Bronchial epithelial cell (primary cell): Measurements from ENCODE around the gene FBN3. TPM values are rescaled to one million over a fixed set of nuclear protein-coding genes. Genes with fewer than 3 reads are reported as not detected.

Experiments
- DNase-seq: peaks from one replicate; pipeline ENCODE4 v3.0.0-alpha.2; 2010; ENCODE audit warnings: low read depth
- FAIRE-seq: peaks from 2 replicates; lab custom pipeline; 2011; peaks lifted over from hg19 to GRCh38; lab: Jason Lieb, UNC
- H3K27me3 ChIP-seq: 2 replicates; pipeline ENCODE4 v1.5.1; 2011; ENCODE audit warnings: low read length; ENCODE audit not compliant: control insufficient read depth, insufficient read depth
- H3K36me3 ChIP-seq: 2 replicates; pipeline ENCODE4 v1.5.1; 2011; ENCODE audit warnings: low read length; ENCODE audit not compliant: control insufficient read depth, insufficient read depth
- H3K4me3 ChIP-seq: 2 replicates; pipeline ENCODE4 v1.5.1; 2011; ENCODE audit warnings: mild to moderate bottlenecking, low read depth, low read length, control low read depth
- total RNA-seq: library from RNA; depleted of rRNA; stranded (reverse); fragments of >200 nt; gene quantifications from 2 replicates; pipeline ENCODE4 v1.2.1, GENCODE V29; 2014
- TF ChIP-seq, protein P1 (sequence below): IDR thresholded peaks from 2 replicates; pipeline ENCODE4 v1.5.1; 2011; ENCODE audit warnings: mild to moderate bottlenecking, moderate library complexity, low read length, control low read depth, inconsistent platforms; ENCODE audit not compliant: insufficient read depth, severe bottlenecking

Gene FBN3
- not detected in 2 replicates for total RNA-seq

DNA sequence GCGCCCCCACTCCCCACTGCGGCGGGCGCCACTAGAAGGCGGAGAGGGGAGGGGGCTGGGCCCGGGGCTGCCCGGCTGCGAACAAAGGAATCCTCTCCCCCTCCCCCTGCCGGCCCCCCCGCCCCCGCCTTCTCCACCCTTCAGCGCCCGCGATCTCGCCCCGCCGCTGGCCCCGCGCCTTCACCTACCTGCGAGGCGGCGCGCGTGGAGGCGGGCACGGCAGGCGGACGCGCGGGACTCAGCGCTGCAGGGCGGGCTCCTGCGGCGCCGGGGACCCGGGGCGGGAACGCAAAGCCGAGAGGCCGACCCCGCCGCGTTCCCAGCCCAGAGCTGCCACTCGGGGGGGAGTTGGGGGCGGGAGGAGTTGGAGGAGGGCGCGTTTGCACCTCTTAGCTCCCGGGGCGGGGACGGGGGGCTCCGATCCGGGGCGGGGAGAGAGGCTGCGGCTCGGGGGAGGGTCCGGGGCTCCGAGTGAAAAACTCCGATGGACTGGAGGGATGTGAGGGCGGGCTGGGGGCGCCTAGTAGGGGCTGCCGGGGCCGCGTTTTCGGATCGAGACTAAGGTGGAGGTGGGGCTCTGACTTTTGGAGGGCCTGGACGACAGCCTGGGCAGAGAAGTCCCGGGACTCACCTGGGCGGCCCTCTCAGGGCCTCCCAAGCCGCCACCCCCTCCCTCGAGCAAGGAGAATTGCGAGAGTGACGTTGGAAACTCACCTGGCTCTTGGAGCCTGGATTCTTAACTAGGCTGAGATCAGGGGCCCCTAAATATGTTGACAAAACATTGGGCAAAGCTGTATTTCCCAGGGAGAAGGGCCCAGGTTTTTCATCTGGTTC, at the start of gene FBN3:
FBN3 (minus strand) TSS at position 332 of the 834 bp plus-strand sequence. CDS start 2,112 bp downstream, outside the sequence.
- no peak within 1 kb of the TSS for H3K4me3 ChIP-seq
- no peaks in the 10 kb centered on the region for H3K36me3 ChIP-seq
- FAIRE-seq: no peak
- TF ChIP-seq, protein P1, sequence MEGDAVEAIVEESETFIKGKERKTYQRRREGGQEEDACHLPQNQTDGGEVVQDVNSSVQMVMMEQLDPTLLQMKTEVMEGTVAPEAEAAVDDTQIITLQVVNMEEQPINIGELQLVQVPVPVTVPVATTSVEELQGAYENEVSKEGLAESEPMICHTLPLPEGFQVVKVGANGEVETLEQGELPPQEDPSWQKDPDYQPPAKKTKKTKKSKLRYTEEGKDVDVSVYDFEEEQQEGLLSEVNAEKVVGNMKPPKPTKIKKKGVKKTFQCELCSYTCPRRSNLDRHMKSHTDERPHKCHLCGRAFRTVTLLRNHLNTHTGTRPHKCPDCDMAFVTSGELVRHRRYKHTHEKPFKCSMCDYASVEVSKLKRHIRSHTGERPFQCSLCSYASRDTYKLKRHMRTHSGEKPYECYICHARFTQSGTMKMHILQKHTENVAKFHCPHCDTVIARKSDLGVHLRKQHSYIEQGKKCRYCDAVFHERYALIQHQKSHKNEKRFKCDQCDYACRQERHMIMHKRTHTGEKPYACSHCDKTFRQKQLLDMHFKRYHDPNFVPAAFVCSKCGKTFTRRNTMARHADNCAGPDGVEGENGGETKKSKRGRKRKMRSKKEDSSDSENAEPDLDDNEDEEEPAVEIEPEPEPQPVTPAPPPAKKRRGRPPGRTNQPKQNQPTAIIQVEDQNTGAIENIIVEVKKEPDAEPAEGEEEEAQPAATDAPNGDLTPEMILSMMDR: no peak
- DNase-seq: no peak
- H3K27me3 ChIP-seq: peaks cover 8% of the 10 kb centered on the region

- Histone ChIP-seq H3K4me3 (no peak overlapping the region), H3K27me3 (no peaks in the 10 kb centered on the region), H3K36me3 (no peaks in the 10 kb centered on the region)
- no peak for FAIRE-seq
- TF ChIP-seq, protein P1: no peak
- no peak for DNase-seq
Observed at GRCh38 chr19:8196271-8196927, 47.0 kb upstream of the FBN3 start.

GRCh38 chr19:8194528-8195267, 45.3 kb upstream of the FBN3 start:
- no peak for FAIRE-seq
- Histone ChIP-seq H3K4me3 (no peak overlapping the region), H3K36me3 (no peaks in the 10 kb centered on the region), H3K27me3 (no peaks in the 10 kb centered on the region)
- TF ChIP-seq, protein P1: no peak
- DNase-seq: no peak

DNA sequence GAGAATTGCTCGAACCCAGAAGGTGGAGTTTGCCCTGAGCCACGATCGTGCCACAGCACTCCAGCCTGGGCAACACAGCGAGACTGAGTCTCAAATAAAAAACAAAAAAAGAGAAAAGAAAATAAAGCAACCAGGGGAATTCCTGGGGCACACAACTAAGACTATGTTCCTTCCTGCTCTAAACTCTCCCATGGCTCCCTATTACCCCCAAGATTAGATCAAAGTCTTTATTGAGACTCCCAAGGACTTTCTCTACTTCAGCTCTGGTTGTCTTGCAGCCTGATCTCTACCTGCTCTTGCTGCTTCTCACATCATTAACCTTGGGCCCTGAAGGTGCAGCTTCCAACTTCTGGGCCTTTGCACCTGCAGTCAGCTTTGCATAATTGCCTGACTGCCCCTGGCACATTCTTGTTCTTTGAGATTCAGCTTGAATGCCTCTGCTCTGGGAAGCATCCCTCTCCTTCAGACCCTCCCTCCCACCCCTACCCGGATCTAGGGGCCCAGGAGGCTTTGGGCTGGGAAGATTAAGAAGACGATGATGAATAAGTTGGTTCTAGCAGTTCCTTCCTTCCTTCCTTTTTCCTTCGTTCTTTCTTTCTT, 42.9 kb upstream of the FBN3 start:
- FAIRE-seq (no peak), DNase-seq (no peak)
- Histone ChIP-seq H3K4me3 (no peak overlapping the region), H3K36me3 (no peaks in the 10 kb centered on the region), H3K27me3 (no peaks in the 10 kb centered on the region)
- TF ChIP-seq, protein P1: no peak

DNA sequence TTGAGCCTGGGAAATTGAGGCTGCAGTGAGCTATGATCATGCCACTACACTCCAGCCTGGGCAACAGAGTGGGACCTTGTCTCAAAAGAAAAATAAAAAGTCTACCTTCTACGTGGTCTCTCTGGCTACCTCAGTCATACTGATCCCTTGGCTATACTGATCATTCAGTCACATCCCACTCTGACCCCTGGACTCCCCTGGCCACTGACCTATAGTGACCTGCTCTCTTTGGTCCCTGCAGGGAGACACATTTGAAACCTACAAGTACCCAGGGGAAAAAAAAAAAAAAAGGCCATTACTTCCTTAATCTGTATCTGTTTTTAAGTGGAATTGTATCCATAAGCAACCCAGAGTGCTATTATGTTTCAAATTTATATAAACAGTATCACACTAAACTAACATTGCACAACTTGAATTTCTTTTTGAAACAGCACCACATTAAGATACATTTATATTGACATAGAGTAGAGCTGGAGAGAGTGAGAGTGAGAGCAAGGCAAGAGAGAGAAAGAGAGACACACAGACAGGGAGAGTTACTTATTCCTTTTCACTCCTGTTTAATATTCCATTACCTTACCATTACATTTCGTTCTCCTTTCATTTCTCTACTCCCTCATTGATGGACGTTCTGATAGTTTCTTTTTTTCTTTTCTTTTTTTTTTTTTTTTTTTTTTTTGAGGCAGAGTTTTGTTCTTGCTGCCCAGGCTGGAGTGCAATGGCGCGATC, 36.1 kb upstream of the FBN3 start:
- H3K36me3 ChIP-seq: no peaks in the 10 kb centered on the region
- DNase-seq: no peak

More for the DNA sequence above, 36.1 kb upstream of the FBN3 start:
- no peaks in the 10 kb centered on the region for H3K27me3 ChIP-seq
- TF ChIP-seq, protein P1: no peak
- FAIRE-seq: no peak
- H3K4me3 ChIP-seq: no peak overlapping the region
